Measurements from ENCODE around the gene AKAP6. TPM values are rescaled to one million over a fixed set of nuclear protein-coding genes. Genes with fewer than 3 reads are reported as not detected.

Gene AKAP6
- total RNA-seq, 1 experiment from 2014 or later = 1.1 TPM

- no peak overlapping the region for H2AFZ ChIP-seq (ENCODE audit: low read length)
- no peak overlapping the region for H3K23ac ChIP-seq (ENCODE audit: insufficient read length, low read depth, low read length)
- Mint-ChIP-seq H3K27me3 (ENCODE audit: low read depth) (no peaks in the 10 kb centered on the region), H3K27ac (no peak overlapping the region), H3K36me3 (ENCODE audit: insufficient read depth in 1 of 3, low read depth in 3 of 3) (no peaks in the 10 kb centered on the region), H3K9me3 (no peaks in the 10 kb centered on the region), H3K4me3 (no peak overlapping the region), H3K4me1 (peaks cover under 1 to 5% of the 10 kb centered on the region in 2 experiments)
- no peak overlapping the region for H2BK12ac ChIP-seq (ENCODE audit: insufficient read length, low read depth, low read length)
- no peak overlapping the region for H4K91ac ChIP-seq (ENCODE audit: insufficient read length, low read depth, low read length)
- H2BK5ac ChIP-seq (ENCODE audit: insufficient read length, low read length) = no peak overlapping the region
- H3K4me1 ChIP-seq (ENCODE audit: insufficient read depth, low read length) = peaks cover 2% of the 10 kb centered on the region; the same call in 1 of the 2 replicates
- no peak overlapping the region for H2AK5ac ChIP-seq (ENCODE audit: insufficient read length, low read length)
- no peak overlapping the region for H2BK15ac ChIP-seq (ENCODE audit: low read depth, low read length)
- no peak overlapping the region for H4K8ac ChIP-seq (replicated peaks; ENCODE audit: insufficient read length, low read depth, low read length)
- no peak overlapping the region for H4K5ac ChIP-seq (ENCODE audit: insufficient read length, low read depth, low read length)
- DNase-seq = no peak
- no peak overlapping the region for H3K4ac ChIP-seq (ENCODE audit: low read depth, low read length)
- H3K27ac ChIP-seq (ENCODE audit: insufficient read length, low read depth, low read length) = no peak overlapping the region
- no peak overlapping the region for H3K14ac ChIP-seq (ENCODE audit: insufficient read depth, low read length)
- H3K23me2 ChIP-seq (ENCODE audit: insufficient read length, low read depth, low read length, poor library complexity, severe bottlenecking) = no peaks in the 10 kb centered on the region
- no peak overlapping the region for H3K56ac ChIP-seq (ENCODE audit: insufficient read length, low read depth, low read length)
- no peaks in the 10 kb centered on the region for H3K79me1 ChIP-seq (ENCODE audit: insufficient read depth, low read depth, low read length, poor library complexity, severe bottlenecking)
- H3T11ph ChIP-seq (ENCODE audit: low read length) = no peak overlapping the region
- no peak overlapping the region for H3K9ac ChIP-seq (ENCODE audit: extremely low read depth, insufficient read length, low read length)
- H4K20me1 ChIP-seq (ENCODE audit: control insufficient read depth, insufficient read depth, insufficient read length) = no peaks in the 10 kb centered on the region
- H3K18ac ChIP-seq (ENCODE audit: insufficient read length, low read depth, low read length) = no peak overlapping the region
- no peak for TF ChIP-seq CTCF (conservative IDR thresholded peaks at IDR 0.05)
- H2BK120ac ChIP-seq (ENCODE audit: low read depth, low read length, poor library complexity, severe bottlenecking) = no peak overlapping the region
- no peaks in the 10 kb centered on the region for H3K27me3 ChIP-seq (ENCODE audit: insufficient read depth, low read length)
- no peaks in the 10 kb centered on the region for H3K9me3 ChIP-seq (ENCODE audit: control insufficient read depth, low read depth, low read length)
- H3K4me2 ChIP-seq (ENCODE audit: insufficient read depth, insufficient read length, low read length) = no peak overlapping the region
- H2BK20ac ChIP-seq (ENCODE audit: low read depth, low read length, poor library complexity, severe bottlenecking) = no peak overlapping the region
- H3K79me2 ChIP-seq (ENCODE audit: insufficient read depth, low read length) = no peaks in the 10 kb centered on the region
Measured at GRCh38 chr14:32404784-32405573, 75.9 kb downstream of the AKAP6 start.

Measured in H9 (cell line).